Measurements from ENCODE around the gene FCHSD2. TPM values are rescaled to one million over a fixed set of nuclear protein-coding genes. Genes with fewer than 3 reads are reported as not detected.

The FCHSD2 gene
- total and polyA plus RNA-seq, 2 of the 8 experiments (the other 6 are each of a cell fraction or from before 2014, with no cell fraction given): 4.1 to 7.8 TPM

DNA sequence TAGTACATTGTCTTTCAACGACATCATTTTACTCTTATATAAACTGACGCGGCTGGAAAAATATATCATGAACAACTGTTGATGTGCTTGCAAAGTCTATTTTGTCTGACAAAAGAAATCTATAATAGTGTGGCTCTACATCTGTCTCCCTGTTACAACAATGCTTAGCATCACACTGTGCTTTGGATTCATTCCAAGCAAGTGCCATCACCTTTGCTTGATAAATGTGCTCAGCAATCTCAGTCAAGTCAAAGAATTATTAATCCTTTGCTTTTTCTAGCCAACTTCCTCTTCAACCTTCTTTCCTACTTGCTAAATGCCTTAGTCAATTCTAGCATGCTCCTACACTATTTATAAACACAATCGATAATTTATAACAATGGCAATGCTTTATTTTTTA lies 140.5 kb downstream of the FCHSD2 start:
- H3K79me1 ChIP-seq (ENCODE audit: low read depth, low read length): no peaks in the 10 kb centered on the region
- H4K91ac ChIP-seq (replicated peaks; ENCODE audit: insufficient read length, low read length): no peak overlapping the region
- no peak overlapping the region for H2AFZ ChIP-seq (ENCODE audit: low read length)
- no peak overlapping the region for H2BK15ac ChIP-seq (ENCODE audit: low read length)
- POLR2A ChIA-PET (ENCODE audit: partially characterized antibody): no interaction called here
- H3K9ac ChIP-seq (replicated peaks in 1 of 4; ENCODE audit: extremely low read depth in 1 of 4, low read depth in 3 of 4, low read length in 3 of 4): no peak overlapping the region
- no peak overlapping the region for H3K18ac ChIP-seq (ENCODE audit: extremely low read depth, low read length)
- no peaks in the 10 kb centered on the region for H3K36me3 ChIP-seq (ENCODE audit: control insufficient read depth in 2 of 4, insufficient read depth in 4 of 4, low read length in 3 of 4)
- no peak overlapping the region for H3K27ac ChIP-seq (ENCODE audit: low read depth, low read length)
- H2BK12ac ChIP-seq (ENCODE audit: low read depth, low read length): no peak overlapping the region
- no peak overlapping the region for H3K4me2 ChIP-seq (ENCODE audit: insufficient read depth in 1 of 2, low read depth in 2 of 2, low read length in 2 of 2)
- CTCF ChIA-PET (ENCODE audit: partially characterized antibody): interaction anchor here (0.5 to 1.3 kb wide), 2 partner anchors 18 to 241 kb away, joined by 3 to 4 read pairs; no protein-coding TSS in a partner anchor
- H3K14ac ChIP-seq (ENCODE audit: insufficient read length): no peak overlapping the region
- H4K5ac ChIP-seq (ENCODE audit: insufficient read length, low read depth, low read length): no peak overlapping the region
- no peaks in the 10 kb centered on the region for H4K20me1 ChIP-seq (replicated peaks in 1 of 2; ENCODE audit: control insufficient read depth in 1 of 2, insufficient read depth in 2 of 2, low read length in 2 of 2)
- H2BK120ac ChIP-seq (replicated peaks; ENCODE audit: low read depth, low read length): no peak overlapping the region
- no peaks in the 10 kb centered on the region for H3K27me3 ChIP-seq (replicated peaks in 1 of 4; ENCODE audit: control insufficient read depth in 3 of 4, extremely low read depth in 1 of 4, insufficient read depth in 3 of 4, low read length in 3 of 4)
- no peaks in the 10 kb centered on the region for H3K4me1 ChIP-seq (replicated peaks in 1 of 4; ENCODE audit: control insufficient read depth in 3 of 4, insufficient read depth in 4 of 4, low read length in 3 of 4)
- DNase-seq (ENCODE audit: low read depth in 1 of 2, low spot score in 2 of 2): no peak
- no peak overlapping the region for H2BK20ac ChIP-seq (ENCODE audit: low read length)
- no peak for TF ChIP-seq ATF2 (IDR thresholded peaks at IDR 0.05; ENCODE audit: low read length)
- no peak for TF ChIP-seq RXRA (IDR thresholded peaks at IDR 0.05; ENCODE audit: insufficient read depth, low read depth, low read length)
- H2BK5ac ChIP-seq (ENCODE audit: low read depth, low read length): no peak overlapping the region
- H3K23me2 ChIP-seq (ENCODE audit: low read depth, low read length): no peaks in the 10 kb centered on the region; the same call in 1 of the 2 replicates
- no peaks in the 10 kb centered on the region for H3K79me2 ChIP-seq (ENCODE audit: control insufficient read depth in 1 of 2, insufficient read depth in 2 of 2, low read length in 2 of 2)
- no peak overlapping the region for H2AK5ac ChIP-seq (ENCODE audit: low read depth, low read length)
- no peak overlapping the region for H3K4ac ChIP-seq (replicated peaks; ENCODE audit: insufficient read length, low read depth, low read length)
- H3K9me3 ChIP-seq (ENCODE audit: insufficient read depth in 2 of 2, low read depth in 1 of 2, low read length in 1 of 2): no peaks in the 10 kb centered on the region
- H4K8ac ChIP-seq (ENCODE audit: extremely low read depth, insufficient read depth, low read length): no peak overlapping the region
- H3K4me3 ChIP-seq (ENCODE audit: extremely low read depth in 1 of 4, insufficient read depth in 2 of 4, low read depth in 3 of 4, low read length in 4 of 4): no peak overlapping the region
- no peak overlapping the region for H3K23ac ChIP-seq (ENCODE audit: insufficient read length)
- 88% methylated on average over 4 of the region's 4 CpGs; no CpG with 5 or more reads in 1 of the 2 experiments for WGBS, 2 experiments (ENCODE audit: extremely low coverage in 1 of 2, insufficient coverage in 1 of 2, insufficient read length in 1 of 2, insufficient replicate concordance in 2 of 2, low coverage in 1 of 2, low lambda C conversion rate in 2 of 2, missing lambda C conversion rate in 1 of 2)
- no peak for FAIRE-seq
- no peak overlapping the region for H3K56ac ChIP-seq (replicated peaks; ENCODE audit: insufficient read length, low read depth, low read length)
